ENCODE data around the gene INAFM2.

DNA sequence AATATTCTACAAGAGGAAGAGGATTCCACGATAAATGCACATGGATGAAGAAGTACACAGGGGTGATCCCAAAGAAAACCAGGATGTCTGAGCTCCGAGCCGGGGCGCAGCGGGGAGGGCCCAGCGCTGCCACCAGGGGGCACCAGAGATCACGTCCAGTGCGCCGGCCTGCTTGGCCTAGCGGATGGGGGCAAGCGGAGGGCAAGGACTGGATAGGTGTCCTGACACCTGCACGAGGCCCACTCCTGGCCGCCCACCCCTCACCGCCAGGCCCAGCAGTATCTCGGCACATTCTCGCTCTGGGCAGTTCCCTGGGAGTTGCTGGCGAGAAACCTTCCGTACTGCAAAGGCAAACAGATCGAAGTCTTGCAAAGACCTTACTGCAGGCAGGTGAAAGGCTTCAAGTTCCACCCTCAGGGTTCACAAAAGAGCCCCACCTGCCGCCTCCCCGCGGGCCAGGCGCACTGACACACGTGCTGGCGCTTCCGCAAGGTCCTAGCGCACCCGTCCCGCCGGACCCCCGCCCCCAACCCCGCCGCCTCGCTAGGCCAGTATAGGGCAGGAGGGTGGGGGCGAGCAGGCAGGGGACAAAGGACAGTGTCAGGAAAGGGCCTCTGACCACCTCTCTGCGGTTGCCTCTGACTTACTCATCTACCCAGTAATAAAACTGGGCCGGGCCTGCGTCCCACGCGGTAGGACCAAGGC is 43.9 kb upstream of the INAFM2 start:
- TF ChIP-seq POLR2A (IDR thresholded peaks at IDR 0.05; ENCODE audit: low read depth, low read length) (no peak), POLR2AphosphoS5 (IDR thresholded peaks at IDR 0.05; ENCODE audit: low read depth, low read length) (no peak), TAF1 (IDR thresholded peaks at IDR 0.05; ENCODE audit: borderline replicate concordance, low read depth, low read length) (no peak)
